Measurements from ENCODE around the gene NUP153.
"Not testable (repeated sequence)": the region's sequence is repeated elsewhere in the genome, so short reads cannot be mapped to it uniquely, and the experiment has no call there.

The NUP153 gene
- 267 reads per million, percentile 95 among the genes with 10 or more reads in this experiment for total RNA-seq

DNA sequence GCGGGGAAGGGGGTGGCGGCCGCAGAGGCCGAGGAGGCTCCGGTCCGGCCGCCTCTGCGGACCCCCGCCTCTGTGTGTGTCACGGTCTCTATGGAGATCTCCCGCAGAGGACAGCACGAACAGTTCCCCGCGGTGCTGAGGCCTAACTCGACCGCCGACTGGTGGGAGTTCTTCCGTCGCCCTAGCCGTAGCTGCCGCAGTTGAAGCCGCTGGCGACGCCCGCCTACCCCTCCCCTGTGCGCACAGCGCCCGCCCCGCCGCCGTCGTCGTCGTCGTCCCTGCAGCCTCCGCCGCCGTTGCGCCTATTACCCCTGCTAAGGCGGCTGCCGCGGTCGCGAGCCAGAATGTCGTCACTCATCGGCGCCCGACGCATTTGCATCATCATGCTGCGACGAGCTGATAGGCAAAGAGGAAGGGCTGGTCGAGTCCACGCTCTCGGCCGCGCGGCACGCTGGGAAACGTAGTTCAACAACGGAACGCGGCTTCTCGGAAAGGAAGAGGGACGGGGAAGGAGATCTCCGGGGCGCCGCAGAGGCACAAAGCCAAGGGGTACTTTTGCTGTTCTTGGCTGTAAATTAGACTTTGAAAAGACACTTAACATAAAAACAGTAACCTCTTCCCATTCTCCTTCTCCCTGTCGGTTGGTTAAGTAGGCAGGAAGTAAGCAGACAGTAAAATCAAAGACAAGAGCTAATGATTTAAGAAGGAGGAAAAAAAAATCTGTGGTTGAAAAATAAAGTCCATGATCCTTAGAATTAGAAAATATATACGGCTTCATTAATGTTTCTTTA lies at the start of gene NUP153:
Gene NUP153 (minus strand): TSS at position 346 of the 791 bp plus-strand sequence. CDS start 538 bp downstream, outside the sequence.
- peak; percentile 100 for DNase-seq

DNA sequence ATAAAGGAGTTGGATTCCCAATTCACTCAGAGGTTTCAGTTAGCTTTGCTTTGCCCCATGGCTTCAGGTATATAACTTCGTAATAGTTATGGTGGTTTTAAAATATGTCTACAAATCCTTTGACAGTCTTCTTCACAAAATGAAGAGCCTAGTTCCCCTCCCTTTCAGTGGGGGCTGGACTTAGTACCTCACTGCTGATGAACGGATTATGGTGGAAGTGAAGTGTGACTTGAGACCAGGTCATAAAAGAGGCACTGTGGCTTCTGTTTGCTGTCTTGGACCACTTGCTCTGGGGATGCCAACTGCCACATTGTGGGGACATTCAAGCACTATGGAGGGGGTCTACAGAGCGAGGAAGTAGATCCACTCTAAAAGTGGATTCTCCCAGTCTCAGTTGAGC lies 47.5 kb upstream of the NUP153 start:
- no peak for DNase-seq

- DNase-seq: not testable (repeated sequence)
These were observed 38.6 kb upstream of the NUP153 start for GRCh38 chr6:17745324-17745723.

GRCh38 chr6:17744757-17745308 lies 38.1 kb upstream of the NUP153 start:
- DNase-seq: not testable (repeated sequence)

GRCh38 chr6:17744019-17744756 lies 37.5 kb upstream of the NUP153 start:
- DNase-seq: no peak

DNA sequence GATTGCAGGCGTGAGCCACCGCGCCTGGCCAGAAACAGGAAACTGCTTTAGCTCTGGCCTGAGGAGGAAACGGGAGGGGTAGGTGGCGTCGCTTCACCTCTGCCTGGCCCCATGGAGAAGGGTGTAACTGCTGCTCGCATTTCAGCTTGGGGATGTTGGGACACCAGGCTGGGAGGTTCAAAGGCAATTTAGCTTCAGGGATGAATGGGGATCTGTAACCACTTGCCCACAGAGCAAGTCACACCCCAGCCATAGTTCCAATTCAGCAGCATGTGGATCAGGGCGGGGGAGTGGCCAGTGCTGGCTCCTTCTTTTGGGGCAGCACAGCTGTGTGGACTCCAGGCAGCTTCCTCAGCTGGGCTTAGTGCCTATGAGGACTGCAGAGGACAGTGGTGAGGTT lies 34.8 kb upstream of the NUP153 start:
- no peak for DNase-seq

GRCh38 chr6:17740559-17741220 lies 34.0 kb upstream of the NUP153 start:
- no peak for DNase-seq

DNA sequence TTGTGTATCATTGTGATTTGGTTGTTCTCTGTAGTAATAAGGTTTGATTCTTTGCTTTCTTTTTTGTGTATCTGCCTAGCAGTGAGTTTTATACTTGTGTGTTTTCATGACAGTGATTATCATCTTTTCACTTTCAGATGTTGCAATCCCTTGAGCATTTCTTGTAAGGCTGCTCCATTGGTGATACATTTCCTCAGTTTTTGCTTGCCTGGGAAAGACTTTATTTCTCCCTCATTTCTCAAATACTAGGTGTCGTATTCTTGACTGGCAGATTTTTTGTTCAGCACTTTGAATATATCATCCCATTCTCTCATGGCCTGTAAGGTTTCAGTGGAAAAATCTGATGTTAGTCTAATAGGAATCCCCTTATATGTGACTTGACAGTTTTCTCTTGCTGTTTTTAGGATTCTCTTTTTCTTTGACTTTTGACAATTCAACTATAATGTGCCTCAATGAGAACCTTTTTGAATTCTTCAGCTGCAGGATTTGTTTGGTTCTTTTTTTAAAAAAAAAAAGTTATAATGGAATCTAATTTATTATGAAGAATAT lies 31.1 kb upstream of the NUP153 start:
- no peak for DNase-seq

DNA sequence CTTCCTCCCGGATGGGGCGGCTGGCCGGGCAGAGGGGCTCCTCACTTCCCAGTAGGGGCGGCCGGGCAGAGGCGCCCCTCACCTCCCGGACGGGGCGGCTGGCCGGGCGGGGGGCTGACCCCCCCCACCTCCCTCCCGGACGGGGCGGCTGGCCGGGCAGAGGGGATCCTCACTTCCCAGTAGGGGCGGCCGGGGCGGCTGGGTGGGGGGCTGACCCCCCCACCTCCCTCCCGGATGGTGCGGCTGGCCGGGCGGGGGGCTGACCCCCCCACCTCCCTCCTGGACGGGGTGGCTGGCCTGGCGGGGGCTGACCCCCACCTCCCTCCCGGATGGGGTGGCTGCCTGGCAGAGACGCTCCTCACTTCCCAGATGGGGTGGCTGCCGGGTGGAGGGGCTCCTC lies 28.6 kb upstream of the NUP153 start:
- not testable (repeated sequence) for DNase-seq

DNA sequence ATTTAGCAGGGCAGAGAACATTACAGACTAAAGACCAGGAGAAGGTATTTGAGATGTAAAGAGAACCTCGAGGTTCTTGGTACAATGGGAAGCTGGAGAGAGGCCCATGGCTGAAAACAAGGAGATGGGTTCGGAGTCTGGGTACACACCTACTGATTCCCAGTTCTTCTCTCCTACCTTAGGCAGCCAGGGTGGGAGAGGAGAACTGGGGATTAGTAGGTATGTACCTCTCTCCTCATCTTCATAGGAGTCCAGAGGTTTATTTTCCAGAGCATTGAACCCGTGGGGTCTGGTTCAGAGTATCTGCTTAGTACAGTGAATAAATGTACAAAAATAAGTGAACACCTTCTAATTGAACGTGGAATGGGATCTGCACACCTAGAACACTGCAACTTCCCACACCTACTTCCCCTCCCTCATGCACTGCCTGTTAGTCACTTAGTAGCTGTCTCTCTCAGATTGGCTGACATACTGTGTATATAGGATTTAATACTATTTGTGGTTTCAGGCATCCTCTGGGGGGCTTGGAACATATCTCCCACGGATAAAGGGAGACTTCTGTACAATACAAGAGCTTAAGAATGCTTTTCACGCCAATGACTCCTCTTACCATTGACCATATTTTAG lies 23.5 kb upstream of the NUP153 start:
- DNase-seq: no peak

DNA sequence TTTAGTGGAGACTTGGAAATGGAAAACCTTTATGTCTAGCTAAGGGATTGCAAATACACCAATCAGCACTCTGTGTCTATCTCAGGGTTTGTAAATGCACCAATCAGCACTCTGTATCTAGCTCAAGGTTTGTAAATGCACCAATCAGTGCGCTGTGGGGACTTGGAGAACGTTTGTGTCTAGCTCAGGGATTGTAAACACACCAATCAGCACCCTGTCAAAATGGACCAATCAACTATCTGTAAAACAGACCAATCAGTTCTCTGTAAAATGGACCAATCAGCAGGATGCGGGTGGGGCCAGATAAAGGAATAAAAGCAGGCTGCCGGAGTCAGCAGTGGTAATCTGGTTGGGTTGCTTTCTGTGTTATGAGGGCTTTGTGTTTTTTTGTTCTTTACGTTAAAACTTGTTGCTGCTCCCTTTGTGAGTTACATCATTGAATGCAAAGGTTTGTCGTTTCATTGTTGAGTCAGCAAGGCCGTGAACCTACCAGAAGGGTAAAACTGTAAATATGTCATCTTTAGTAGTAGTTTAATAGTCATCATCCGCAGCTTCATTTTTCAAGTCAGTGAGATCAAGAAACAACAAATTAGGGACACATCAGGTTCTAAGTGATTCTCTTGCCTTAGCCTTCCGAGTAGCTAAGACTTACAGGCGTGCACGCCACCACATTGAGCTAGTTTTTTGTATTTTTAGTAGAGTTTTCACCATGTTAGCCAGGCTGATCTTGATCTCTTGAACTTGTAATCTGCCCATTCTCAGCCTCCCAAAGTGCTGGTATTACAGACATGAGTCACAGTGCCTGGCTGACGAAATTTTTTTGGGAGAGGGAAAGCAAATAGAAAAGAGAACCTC lies 22.7 kb upstream of the NUP153 start:
- DNase-seq: no peak

GRCh38 chr6:17728551-17729222 lies 22.0 kb upstream of the NUP153 start:
- no peak for DNase-seq

DNA sequence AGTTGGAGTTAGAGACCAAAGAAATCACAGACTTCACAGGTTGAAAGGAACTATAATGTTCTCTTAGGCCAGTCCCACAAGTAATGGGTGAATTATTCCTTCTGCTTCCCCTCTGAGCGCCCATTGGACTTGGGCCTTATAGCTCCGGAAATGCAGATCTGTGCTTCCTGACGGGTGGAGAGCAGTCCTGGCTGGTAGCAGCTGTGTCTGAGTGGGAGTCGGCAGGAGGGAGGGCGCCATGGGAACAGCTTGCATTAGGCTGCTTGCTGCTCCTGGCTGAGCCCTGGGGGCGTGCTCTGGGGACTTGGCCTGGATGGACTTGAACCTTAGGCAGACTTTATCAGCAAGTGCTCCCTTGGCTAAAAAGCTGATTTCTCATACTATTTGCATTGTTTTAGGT lies 18.4 kb upstream of the NUP153 start:
- DNase-seq: no peak

GRCh38 chr6:17724341-17724740 lies 17.6 kb upstream of the NUP153 start:
- no peak for DNase-seq

DNA sequence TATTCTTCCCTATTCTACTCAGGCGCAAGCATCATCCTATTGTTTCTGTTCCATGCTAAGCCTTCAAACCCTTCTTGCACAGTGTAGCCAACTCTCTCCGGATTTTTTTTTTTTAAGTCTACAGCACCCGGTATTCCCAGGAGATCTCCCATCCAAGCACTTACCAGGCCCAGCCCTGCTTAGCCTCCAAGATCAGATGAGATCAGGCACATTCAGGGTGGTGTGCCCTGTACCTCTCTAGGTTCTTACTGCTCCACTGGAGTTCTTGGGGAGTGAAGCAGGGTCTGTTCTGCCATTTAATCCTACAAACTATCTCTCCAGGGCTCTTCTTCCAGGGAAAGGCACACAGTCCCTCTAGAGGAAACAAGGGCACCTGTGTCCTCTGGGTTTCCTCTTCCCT lies 14.9 kb upstream of the NUP153 start:
- DNase-seq: no peak

GRCh38 chr6:17719323-17720041 lies 12.8 kb upstream of the NUP153 start:
- no peak for DNase-seq

DNA sequence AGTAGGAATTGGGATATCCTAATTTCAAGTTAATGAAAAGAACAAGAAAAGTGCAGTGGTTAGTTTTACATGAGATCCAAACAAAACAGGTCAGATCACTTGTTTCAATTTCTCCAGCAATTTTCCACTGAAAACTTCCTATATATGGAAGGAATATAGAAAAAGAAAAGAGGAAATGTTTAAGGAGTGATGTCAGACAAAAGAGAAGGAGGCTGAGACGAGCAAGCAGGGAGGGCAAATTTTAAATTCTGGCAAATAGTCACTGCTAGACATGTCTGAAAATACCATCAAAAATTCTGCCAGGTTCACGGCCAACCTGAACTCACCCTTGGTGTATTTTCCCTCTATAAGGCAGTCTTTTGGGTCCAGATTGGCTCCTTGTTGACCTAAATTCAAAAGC lies 9.5 kb upstream of the NUP153 start:
- no peak for DNase-seq

DNA sequence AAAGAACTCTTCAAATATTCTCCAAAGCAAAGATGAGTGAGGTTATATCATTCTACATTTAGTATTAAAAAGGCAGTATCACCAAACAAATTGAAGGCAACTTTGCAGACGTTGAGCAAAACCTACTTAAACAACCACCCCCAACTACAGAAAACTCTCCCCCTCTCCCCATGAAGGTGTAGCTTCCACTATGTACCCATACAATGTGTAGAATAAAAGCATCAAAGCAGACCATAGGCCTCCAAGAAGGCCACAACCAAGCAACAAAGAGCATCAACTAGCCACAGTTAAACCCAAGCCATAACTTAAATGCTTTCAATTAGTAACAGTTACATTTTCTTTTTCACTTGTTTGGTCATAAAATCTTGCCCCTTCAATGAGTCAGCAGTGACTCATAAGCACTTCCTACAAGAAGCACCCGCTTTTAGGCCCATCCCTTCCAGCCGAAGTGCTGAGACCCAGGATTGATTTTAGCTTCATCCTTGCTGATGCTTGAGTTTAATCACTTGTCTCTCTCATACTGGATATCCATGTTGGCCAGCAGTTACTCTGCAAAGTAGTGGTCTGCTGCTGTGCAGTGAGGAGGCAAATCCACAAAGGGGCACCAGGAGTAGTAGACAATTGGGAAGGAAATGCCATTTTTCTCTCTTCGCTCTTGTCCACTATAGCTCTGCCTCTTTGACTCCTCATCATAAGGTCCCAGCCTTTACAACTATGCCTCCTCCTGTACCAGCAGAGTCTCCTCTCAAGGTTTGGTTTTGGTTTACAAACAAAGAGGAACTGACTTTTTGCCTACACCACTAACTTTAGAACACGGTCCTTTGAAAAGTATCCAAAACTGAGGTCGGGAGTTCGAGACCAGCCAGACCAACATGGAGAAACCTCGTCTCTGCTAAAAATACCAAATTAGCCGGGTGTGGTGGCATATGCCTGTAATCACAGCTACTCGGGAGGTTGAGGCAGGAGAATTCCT lies 8.4 kb upstream of the NUP153 start:
- DNase-seq: no peak

GRCh38 chr6:17714177-17714576 lies 7.5 kb upstream of the NUP153 start:
- DNase-seq: no peak
